PC-3 (cell line): ENCODE measurements around the gene FRMD4B.

ENCODE experiments used
- EZH2 ChIP-seq: fragments of 300-600 bp; sonication (generic); IDR thresholded peaks from one replicate; pipeline ENCODE4 v1.6.1; 2017; ENCODE audit warnings: antibody characterized with exemption, mild to moderate bottlenecking, low read length; ENCODE audit not compliant: unreplicated experiment
- TF ChIP-seq, protein P1 (sequence below): fragments of 300-600 bp; sonication (generic); conservative IDR thresholded peaks from 2 replicates; pipeline ENCODE4 v1.5.1; 2017; ENCODE audit warnings: antibody characterized with exemption, low read depth, mild to moderate bottlenecking, low read length

- TF ChIP-seq, protein P1, sequence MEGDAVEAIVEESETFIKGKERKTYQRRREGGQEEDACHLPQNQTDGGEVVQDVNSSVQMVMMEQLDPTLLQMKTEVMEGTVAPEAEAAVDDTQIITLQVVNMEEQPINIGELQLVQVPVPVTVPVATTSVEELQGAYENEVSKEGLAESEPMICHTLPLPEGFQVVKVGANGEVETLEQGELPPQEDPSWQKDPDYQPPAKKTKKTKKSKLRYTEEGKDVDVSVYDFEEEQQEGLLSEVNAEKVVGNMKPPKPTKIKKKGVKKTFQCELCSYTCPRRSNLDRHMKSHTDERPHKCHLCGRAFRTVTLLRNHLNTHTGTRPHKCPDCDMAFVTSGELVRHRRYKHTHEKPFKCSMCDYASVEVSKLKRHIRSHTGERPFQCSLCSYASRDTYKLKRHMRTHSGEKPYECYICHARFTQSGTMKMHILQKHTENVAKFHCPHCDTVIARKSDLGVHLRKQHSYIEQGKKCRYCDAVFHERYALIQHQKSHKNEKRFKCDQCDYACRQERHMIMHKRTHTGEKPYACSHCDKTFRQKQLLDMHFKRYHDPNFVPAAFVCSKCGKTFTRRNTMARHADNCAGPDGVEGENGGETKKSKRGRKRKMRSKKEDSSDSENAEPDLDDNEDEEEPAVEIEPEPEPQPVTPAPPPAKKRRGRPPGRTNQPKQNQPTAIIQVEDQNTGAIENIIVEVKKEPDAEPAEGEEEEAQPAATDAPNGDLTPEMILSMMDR, result no peak
- no peak for TF ChIP-seq EZH2
These were observed 26.0 kb downstream of the FRMD4B start for GRCh38 chr3:69359916-69360315.
